ENCODE measurements around the gene MAF.

Gene MAF

DNA sequence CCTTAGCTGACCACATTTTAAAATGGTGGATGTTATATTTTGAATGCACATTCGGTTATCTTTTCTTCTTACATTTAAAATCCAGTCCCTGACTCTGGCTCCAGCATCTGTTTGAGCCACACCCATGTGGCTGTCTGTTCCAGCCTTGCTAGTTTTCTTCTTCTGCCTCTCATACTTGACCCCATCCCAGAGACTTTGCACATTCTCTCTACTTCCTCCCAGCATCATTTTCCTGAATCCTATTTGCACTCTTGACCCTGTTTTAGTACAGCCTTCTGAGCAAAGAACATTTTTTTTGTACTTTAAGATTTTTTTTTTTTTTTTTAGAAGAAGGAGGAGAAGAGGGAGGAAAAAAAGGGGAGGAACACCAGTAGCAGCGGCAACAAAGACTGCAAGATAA lies 23.3 kb upstream of the MAF start:
- Histone ChIP-seq H3K14ac (ENCODE audit: low read length in 2 of 2) (no peak overlapping the region), H3K79me1 (replicated peaks; ENCODE audit: low read length, poor library complexity, severe bottlenecking) (no peaks in the 10 kb centered on the region), H3K23ac (ENCODE audit: low read length in 2 of 2) (no peak overlapping the region), H3K9ac (ENCODE audit: low read length) (no peak overlapping the region), H2BK120ac (ENCODE audit: low read depth, low read length) (no peak overlapping the region), H2AFZ (ENCODE audit: low read depth, low read length) (no peak overlapping the region), H3K18ac (ENCODE audit: low read depth in 1 of 2, low read length in 2 of 2) (no peak overlapping the region), H3K36me3 (ENCODE audit: control insufficient read depth in 1 of 2, insufficient read depth in 2 of 2, low read depth in 1 of 2, low read length in 2 of 2) (no peaks in the 10 kb centered on the region), H3K27me3 (ENCODE audit: control insufficient read depth in 1 of 2, insufficient read depth in 1 of 2, low read length in 2 of 2) (peaks cover 0 to 19% of the 10 kb centered on the region in 2 experiments), H2AK5ac (ENCODE audit: low read length, severe bottlenecking) (no peak overlapping the region), H3K4me3 (ENCODE audit: insufficient read depth in 1 of 2, low read depth in 1 of 2, low read length in 2 of 2) (no peak overlapping the region), H2BK5ac (ENCODE audit: low read depth, low read length, poor library complexity, severe bottlenecking) (no peak overlapping the region), H4K91ac (ENCODE audit: low read length) (no peak overlapping the region), H3K4me1 (ENCODE audit: control insufficient read depth, insufficient read depth, low read depth, low read length) (peaks cover 8% of the 10 kb centered on the region), H3K4ac (ENCODE audit: low read depth in 1 of 2, low read length in 2 of 2) (no peak overlapping the region), H2BK15ac (ENCODE audit: low read depth, poor library complexity, severe bottlenecking) (no peak overlapping the region), H3K27ac (ENCODE audit: low read length, poor library complexity, severe bottlenecking) (no peak overlapping the region), H2BK12ac (ENCODE audit: low read length in 2 of 2) (no peak overlapping the region), H3K4me2 (ENCODE audit: low read length, poor library complexity, severe bottlenecking) (no peak overlapping the region), H3K9me3 (ENCODE audit: control insufficient read depth, low read length) (no peaks in the 10 kb centered on the region), H4K8ac (ENCODE audit: low read length) (no peak overlapping the region)
- WGBS, result 90% methylated on average over 2 of the region's 2 CpGs
- no peak for DNase-seq

DNA sequence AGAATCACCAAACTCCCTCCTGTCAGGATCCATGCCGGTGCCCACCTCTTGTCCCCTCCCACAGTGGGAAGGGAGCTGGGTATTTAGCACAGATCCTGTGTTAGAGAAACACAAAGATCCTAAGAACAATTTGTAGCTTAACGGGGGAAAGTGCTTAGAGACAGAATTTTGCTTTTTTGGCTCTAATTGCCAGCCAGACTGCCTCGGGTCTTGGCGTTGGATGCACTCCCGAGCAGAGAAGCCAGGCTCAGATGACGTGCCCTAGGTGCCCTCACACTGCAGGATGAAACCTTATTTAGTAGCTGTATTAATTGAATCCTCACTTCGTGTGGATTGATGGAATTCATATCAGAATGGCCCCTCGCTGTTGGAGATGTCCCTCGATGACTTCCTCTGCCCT lies 22.5 kb upstream of the MAF start:
- no peak overlapping the region for H3K23ac ChIP-seq (ENCODE audit: low read length in 2 of 2)
- H2AFZ ChIP-seq (ENCODE audit: low read depth, low read length), result no peak overlapping the region
- no peak overlapping the region for H3K27ac ChIP-seq (ENCODE audit: low read length, poor library complexity, severe bottlenecking)
- DNase-seq, result no peak
- H3K4ac ChIP-seq (ENCODE audit: low read depth in 1 of 2, low read length in 2 of 2), result no peak overlapping the region
- H3K4me1 ChIP-seq (ENCODE audit: control insufficient read depth, insufficient read depth, low read depth, low read length), result peaks cover 2% of the 10 kb centered on the region
- no peaks in the 10 kb centered on the region for H3K9me3 ChIP-seq (ENCODE audit: control insufficient read depth, low read length)
- H2BK12ac ChIP-seq (ENCODE audit: low read length in 2 of 2), result no peak overlapping the region
- H2BK15ac ChIP-seq (ENCODE audit: low read depth, poor library complexity, severe bottlenecking), result no peak overlapping the region
- no peak overlapping the region for H2AK5ac ChIP-seq (ENCODE audit: low read length, severe bottlenecking)
- no peaks in the 10 kb centered on the region for H3K79me1 ChIP-seq (replicated peaks; ENCODE audit: low read length, poor library complexity, severe bottlenecking)
- no peak overlapping the region for H3K4me3 ChIP-seq (ENCODE audit: insufficient read depth in 1 of 2, low read depth in 1 of 2, low read length in 2 of 2)
- no peak overlapping the region for H3K9ac ChIP-seq (ENCODE audit: low read length)
- no peak overlapping the region for H4K8ac ChIP-seq (ENCODE audit: low read length)
- no peak overlapping the region for H3K18ac ChIP-seq (ENCODE audit: low read depth in 1 of 2, low read length in 2 of 2)
- H2BK120ac ChIP-seq (ENCODE audit: low read depth, low read length), result no peak overlapping the region
- H3K27me3 ChIP-seq (ENCODE audit: control insufficient read depth in 1 of 2, insufficient read depth in 1 of 2, low read length in 2 of 2), result peaks cover 0 to 19% of the 10 kb centered on the region in 2 experiments
- H2BK5ac ChIP-seq (ENCODE audit: low read depth, low read length, poor library complexity, severe bottlenecking), result no peak overlapping the region
- H3K36me3 ChIP-seq (ENCODE audit: control insufficient read depth in 1 of 2, insufficient read depth in 2 of 2, low read depth in 1 of 2, low read length in 2 of 2), result no peaks in the 10 kb centered on the region
- H3K4me2 ChIP-seq (ENCODE audit: low read length, poor library complexity, severe bottlenecking), result no peak overlapping the region
- no peak overlapping the region for H3K14ac ChIP-seq (ENCODE audit: low read length in 2 of 2)
- 88% methylated on average over 8 of the region's 9 CpGs for WGBS
- H4K91ac ChIP-seq (ENCODE audit: low read length), result no peak overlapping the region

DNA sequence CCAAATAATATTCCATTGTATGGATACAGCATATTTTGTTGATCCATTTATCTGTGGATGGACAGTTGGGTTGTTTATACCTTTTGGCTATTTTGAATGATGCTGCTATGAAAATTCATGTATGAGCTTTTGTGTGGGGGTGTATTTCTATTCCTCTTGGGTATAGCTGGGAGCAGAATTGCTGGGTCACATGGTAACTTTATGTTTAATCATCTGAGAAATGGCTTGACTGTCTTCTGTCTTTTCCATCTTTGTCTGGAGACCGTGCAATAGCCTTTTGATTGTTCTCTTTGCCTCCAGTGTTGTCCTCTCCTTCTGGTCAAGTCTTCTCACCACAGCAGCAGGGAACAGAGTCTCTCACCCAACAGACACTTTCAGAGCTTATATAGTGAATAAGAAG lies 20.5 kb upstream of the MAF start:
- H3K4me1 ChIP-seq (ENCODE audit: control insufficient read depth, insufficient read depth, low read depth, low read length), result no peaks in the 10 kb centered on the region
- peaks cover 0 to 19% of the 10 kb centered on the region in 2 experiments for H3K27me3 ChIP-seq (ENCODE audit: control insufficient read depth in 1 of 2, insufficient read depth in 1 of 2, low read length in 2 of 2)
- H2AK5ac ChIP-seq (ENCODE audit: low read length, severe bottlenecking), result no peak overlapping the region
- H3K9ac ChIP-seq (ENCODE audit: low read length), result no peak overlapping the region
- DNase-seq, result no peak
- no peak overlapping the region for H2AFZ ChIP-seq (ENCODE audit: low read depth, low read length)
- H3K4me3 ChIP-seq (ENCODE audit: insufficient read depth in 1 of 2, low read depth in 1 of 2, low read length in 2 of 2), result no peak overlapping the region
- no peak overlapping the region for H3K14ac ChIP-seq (ENCODE audit: low read length in 2 of 2)
- H2BK15ac ChIP-seq (ENCODE audit: low read depth, poor library complexity, severe bottlenecking), result no peak overlapping the region
- no peak overlapping the region for H3K4me2 ChIP-seq (ENCODE audit: low read length, poor library complexity, severe bottlenecking)
- no peaks in the 10 kb centered on the region for H3K79me1 ChIP-seq (replicated peaks; ENCODE audit: low read length, poor library complexity, severe bottlenecking)
- H2BK120ac ChIP-seq (ENCODE audit: low read depth, low read length), result no peak overlapping the region
- no peak overlapping the region for H4K8ac ChIP-seq (ENCODE audit: low read length)
- no peak overlapping the region for H2BK5ac ChIP-seq (ENCODE audit: low read depth, low read length, poor library complexity, severe bottlenecking)
- H3K18ac ChIP-seq (ENCODE audit: low read depth in 1 of 2, low read length in 2 of 2), result no peak overlapping the region
- no peak overlapping the region for H2BK12ac ChIP-seq (ENCODE audit: low read length in 2 of 2)
- 71% methylated on average over 1 of the region's 1 CpG for WGBS
- no peak overlapping the region for H3K23ac ChIP-seq (ENCODE audit: low read length in 2 of 2)
- H3K27ac ChIP-seq (ENCODE audit: low read length, poor library complexity, severe bottlenecking), result no peak overlapping the region
- H3K36me3 ChIP-seq (ENCODE audit: control insufficient read depth in 1 of 2, insufficient read depth in 2 of 2, low read depth in 1 of 2, low read length in 2 of 2), result no peaks in the 10 kb centered on the region
- no peaks in the 10 kb centered on the region for H3K9me3 ChIP-seq (ENCODE audit: control insufficient read depth, low read length)
- H3K4ac ChIP-seq (ENCODE audit: low read depth in 1 of 2, low read length in 2 of 2), result no peak overlapping the region
- H4K91ac ChIP-seq (ENCODE audit: low read length), result no peak overlapping the region

DNA sequence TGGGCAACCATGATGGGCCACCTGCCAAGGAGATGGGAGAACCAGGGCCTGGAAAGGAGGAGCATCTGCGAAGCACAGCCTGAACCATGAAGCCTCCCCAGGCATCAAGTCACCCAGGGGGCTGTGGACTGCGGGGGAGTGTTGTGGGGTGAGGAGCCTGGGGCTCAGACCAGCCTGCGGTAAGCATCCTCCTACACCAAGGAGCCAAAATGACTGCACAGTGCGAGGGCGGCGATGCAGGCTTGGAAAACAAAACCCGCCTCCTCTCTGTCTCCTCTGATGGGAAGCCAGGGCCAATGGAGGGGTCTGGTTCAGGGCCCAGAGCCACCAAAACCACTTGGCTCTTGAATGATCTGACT lies 18.1 kb upstream of the MAF start:
- no peak overlapping the region for H3K4me2 ChIP-seq (ENCODE audit: low read length, poor library complexity, severe bottlenecking)
- no peak overlapping the region for H2BK120ac ChIP-seq (ENCODE audit: low read depth, low read length)
- H3K79me1 ChIP-seq (replicated peaks; ENCODE audit: low read length, poor library complexity, severe bottlenecking), result no peaks in the 10 kb centered on the region
- H2AK5ac ChIP-seq (ENCODE audit: low read length, severe bottlenecking), result no peak overlapping the region
- no peak overlapping the region for H3K27ac ChIP-seq (ENCODE audit: low read length, poor library complexity, severe bottlenecking)
- no peak overlapping the region for H3K4me3 ChIP-seq (ENCODE audit: insufficient read depth in 1 of 2, low read depth in 1 of 2, low read length in 2 of 2)
- no peak overlapping the region for H3K18ac ChIP-seq (ENCODE audit: low read depth in 1 of 2, low read length in 2 of 2)
- no peak overlapping the region for H2AFZ ChIP-seq (ENCODE audit: low read depth, low read length)
- no peak overlapping the region for H3K4ac ChIP-seq (ENCODE audit: low read depth in 1 of 2, low read length in 2 of 2)
- no peak overlapping the region for H4K8ac ChIP-seq (ENCODE audit: low read length)
- H3K4me1 ChIP-seq (ENCODE audit: control insufficient read depth, insufficient read depth, low read depth, low read length), result no peaks in the 10 kb centered on the region
- peaks cover 0 to 9% of the 10 kb centered on the region in 2 experiments for H3K27me3 ChIP-seq (ENCODE audit: control insufficient read depth in 1 of 2, insufficient read depth in 1 of 2, low read length in 2 of 2)
- H3K36me3 ChIP-seq (ENCODE audit: control insufficient read depth in 1 of 2, insufficient read depth in 2 of 2, low read depth in 1 of 2, low read length in 2 of 2), result no peaks in the 10 kb centered on the region
- no peak overlapping the region for H2BK12ac ChIP-seq (ENCODE audit: low read length in 2 of 2)
- H3K9me3 ChIP-seq (ENCODE audit: control insufficient read depth, low read length), result no peaks in the 10 kb centered on the region
- H4K91ac ChIP-seq (ENCODE audit: low read length), result no peak overlapping the region
- H3K9ac ChIP-seq (ENCODE audit: low read length), result no peak overlapping the region
- H2BK15ac ChIP-seq (ENCODE audit: low read depth, poor library complexity, severe bottlenecking), result no peak overlapping the region
- no peak overlapping the region for H3K23ac ChIP-seq (ENCODE audit: low read length in 2 of 2)
- no peak for DNase-seq
- WGBS, result 86% methylated on average over 7 of the region's 7 CpGs
- peak overlapping the region in 1 of 2 experiments; percentile 59 for H3K14ac ChIP-seq (ENCODE audit: low read length in 2 of 2)
- H2BK5ac ChIP-seq (ENCODE audit: low read depth, low read length, poor library complexity, severe bottlenecking), result no peak overlapping the region

All from mesenchymal stem cell (in vitro differentiated cells and primary cell).